Kidney epithelial cell (primary cell): Measurements from ENCODE around the gene PSMB3. TPM values are rescaled to one million over a fixed set of nuclear protein-coding genes. Genes with fewer than 3 reads are reported as not detected.

ENCODE experiments used
- DNase-seq: peaks from one replicate; pipeline ENCODE4 v3.0.0-alpha.2; 2010; ENCODE audit warnings: low read depth
- H3K27me3 ChIP-seq: 2 replicates; pipeline ENCODE4 v1.6.0; 2011; ENCODE audit warnings: low read length; ENCODE audit not compliant: control insufficient read depth, insufficient read depth
- H3K36me3 ChIP-seq: 2 replicates; pipeline ENCODE4 v1.5.1; 2011; ENCODE audit warnings: low read length; ENCODE audit not compliant: control insufficient read depth, insufficient read depth
- H3K4me3 ChIP-seq: 2 replicates; pipeline ENCODE4 v1.5.1; 2011; ENCODE audit warnings: low read depth, mild to moderate bottlenecking, control low read depth, low read length
- total RNA-seq: library from RNA; depleted of rRNA; stranded (reverse); fragments of >200 nt; gene quantifications from 2 replicates; pipeline ENCODE4 v1.2.3, GENCODE V29; 2015
- TF ChIP-seq, protein P1 (sequence below): IDR thresholded peaks from 2 replicates; pipeline ENCODE4 v1.5.1; 2011; ENCODE audit warnings: mild to moderate bottlenecking, moderate library complexity, low read length, control low read depth, inconsistent platforms; ENCODE audit not compliant: insufficient read depth, poor library complexity, severe bottlenecking

The PSMB3 gene
- total RNA-seq, 1 donor from 2014 or later: 166 TPM

DNA sequence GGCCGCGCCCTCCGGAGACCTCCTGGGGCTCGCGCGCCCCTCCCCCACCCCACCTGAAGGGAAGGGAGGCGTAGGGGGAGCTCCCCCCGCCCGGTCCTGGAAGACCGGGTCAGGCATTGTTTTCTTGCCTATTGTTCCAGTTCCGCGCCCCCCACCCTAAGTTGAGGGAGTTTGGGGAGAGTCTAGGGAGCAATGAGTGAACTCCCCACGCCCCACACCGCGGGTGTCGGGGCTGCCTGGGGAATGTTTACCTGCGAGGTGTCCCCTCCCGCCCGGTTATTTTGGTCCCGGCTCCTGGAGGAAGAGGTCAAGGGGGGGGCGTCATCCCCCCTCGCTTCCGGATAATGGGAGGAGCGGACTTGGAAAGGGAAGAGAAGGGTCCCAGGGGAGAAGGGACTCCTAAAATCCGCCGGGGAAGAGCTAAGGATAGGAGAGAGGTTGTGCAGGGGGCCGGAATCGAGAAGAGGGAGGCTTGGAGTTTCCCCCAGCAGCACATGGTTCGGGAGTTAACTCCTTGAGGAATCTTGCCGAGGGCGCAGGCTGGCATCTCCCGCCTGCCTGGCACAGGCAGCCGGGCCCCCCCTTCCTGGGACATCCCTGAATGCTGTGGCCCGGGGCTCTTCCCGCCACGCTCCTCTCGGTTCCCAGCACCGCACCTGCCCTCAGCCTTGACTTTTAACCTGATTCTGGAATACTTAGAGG lies 46.6 kb upstream of the PSMB3 start:
- no peak for DNase-seq
- H3K4me3 ChIP-seq: peak overlapping the region; percentile 45
- peaks cover 4% of the 10 kb centered on the region for H3K36me3 ChIP-seq
- H3K27me3 ChIP-seq: no peaks in the 10 kb centered on the region
- TF ChIP-seq, protein P1, sequence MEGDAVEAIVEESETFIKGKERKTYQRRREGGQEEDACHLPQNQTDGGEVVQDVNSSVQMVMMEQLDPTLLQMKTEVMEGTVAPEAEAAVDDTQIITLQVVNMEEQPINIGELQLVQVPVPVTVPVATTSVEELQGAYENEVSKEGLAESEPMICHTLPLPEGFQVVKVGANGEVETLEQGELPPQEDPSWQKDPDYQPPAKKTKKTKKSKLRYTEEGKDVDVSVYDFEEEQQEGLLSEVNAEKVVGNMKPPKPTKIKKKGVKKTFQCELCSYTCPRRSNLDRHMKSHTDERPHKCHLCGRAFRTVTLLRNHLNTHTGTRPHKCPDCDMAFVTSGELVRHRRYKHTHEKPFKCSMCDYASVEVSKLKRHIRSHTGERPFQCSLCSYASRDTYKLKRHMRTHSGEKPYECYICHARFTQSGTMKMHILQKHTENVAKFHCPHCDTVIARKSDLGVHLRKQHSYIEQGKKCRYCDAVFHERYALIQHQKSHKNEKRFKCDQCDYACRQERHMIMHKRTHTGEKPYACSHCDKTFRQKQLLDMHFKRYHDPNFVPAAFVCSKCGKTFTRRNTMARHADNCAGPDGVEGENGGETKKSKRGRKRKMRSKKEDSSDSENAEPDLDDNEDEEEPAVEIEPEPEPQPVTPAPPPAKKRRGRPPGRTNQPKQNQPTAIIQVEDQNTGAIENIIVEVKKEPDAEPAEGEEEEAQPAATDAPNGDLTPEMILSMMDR: no peak

DNA sequence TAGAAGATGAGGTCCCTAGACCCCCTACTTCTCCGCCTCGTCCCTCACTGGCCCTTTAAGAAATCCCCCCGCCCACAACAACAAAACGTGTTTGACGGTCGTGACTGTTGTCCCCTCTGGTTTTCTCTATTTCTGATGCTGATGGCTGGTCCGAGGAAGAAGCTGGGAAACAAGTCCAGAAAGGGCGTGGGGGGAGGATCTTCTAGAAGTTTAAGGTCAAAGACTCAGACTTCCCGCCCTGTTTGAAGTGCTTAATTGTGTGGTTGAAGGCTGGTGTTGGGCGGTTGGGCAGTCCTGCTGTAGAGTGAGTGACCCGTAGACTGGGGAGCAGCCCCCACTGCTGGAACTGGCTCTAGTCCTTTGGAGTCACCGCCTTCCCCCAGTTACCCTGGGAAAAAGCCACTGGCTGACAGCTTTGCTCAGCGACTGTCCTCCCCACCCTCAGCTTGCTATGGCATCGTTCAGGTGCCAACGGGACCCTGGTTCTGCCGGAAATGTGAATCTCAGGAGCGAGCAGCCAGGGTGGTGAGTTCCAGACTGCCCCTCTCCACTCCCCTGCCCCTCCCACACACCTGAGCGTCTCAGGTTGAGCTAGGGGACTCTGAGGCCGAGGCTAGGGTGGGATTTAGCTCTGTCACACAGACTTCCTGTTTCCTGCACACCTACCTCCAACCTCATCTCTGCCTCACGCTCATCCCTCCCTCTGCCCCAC lies 45.9 kb upstream of the PSMB3 start:
- no peak for DNase-seq
- H3K4me3 ChIP-seq: peak overlapping the region; percentile 45
- TF ChIP-seq, protein P1: no peak
- H3K27me3 ChIP-seq: no peaks in the 10 kb centered on the region
- H3K36me3 ChIP-seq: peaks cover 4% of the 10 kb centered on the region

DNA sequence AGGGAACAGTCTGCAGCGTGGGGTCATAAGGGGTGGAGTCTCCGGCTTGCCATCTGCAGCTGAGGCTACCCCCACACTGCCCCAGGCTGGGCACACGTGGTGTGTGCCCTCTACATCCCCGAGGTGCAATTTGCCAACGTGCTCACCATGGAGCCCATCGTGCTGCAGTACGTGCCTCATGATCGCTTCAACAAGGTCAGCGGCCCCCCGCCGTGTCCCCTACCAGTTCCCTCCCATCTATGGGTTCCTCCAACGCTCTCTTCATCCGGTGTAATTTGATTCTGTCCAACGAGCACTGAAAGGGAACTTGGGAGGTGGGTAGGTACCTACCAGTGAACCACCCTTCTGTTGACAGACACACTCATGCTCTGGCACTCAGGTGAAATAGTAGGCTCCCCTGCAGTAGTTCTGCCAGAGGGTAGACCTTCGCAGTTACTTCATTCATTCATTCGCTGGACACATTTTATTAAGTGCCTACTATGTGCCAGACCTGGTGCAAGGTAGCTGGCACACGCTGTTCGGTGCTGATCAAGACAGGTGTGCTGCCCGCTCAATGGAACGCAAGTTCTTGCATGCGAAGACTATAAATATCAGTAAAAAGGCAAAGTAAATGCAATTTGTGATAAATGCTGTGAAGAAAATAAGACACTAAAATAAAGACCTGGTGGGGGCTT lies 44.7 kb upstream of the PSMB3 start:
- no peaks in the 10 kb centered on the region for H3K27me3 ChIP-seq
- H3K36me3 ChIP-seq: peaks cover 4% of the 10 kb centered on the region
- no peak for DNase-seq
- TF ChIP-seq, protein P1: no peak
- H3K4me3 ChIP-seq: no peak overlapping the region

DNA sequence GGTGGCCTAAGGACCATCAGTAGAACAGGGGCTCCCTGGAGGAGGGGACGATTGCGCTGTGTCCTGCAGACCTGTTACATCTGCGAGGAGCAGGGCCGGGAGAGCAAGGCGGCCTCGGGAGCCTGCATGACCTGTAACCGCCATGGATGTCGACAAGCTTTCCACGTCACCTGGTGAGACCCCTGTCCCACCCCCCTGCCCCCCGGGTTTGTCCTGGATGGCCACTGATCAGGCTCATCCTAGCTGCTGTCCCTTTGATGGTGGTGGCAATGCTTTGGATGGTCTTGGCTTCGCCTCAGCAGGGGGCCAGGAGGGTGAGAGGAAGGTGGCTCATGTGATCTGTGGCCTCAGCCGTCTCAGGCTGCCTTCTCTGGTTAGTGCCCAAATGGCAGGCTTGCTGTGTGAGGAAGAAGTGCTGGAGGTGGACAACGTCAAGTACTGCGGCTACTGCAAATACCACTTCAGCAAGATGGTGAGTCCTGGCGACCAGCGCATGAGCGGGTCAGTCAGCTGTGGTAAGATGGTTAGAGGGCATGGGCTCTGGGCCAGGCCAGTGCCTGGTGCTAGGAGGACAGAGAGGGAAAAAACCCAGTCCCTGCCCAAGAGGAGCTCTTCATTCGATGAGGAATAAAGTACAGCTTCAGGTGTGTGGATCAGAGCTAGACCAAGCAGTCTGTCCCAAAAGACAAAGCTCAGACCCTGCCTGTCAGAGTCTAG lies 43.3 kb upstream of the PSMB3 start:
- peaks cover 5% of the 10 kb centered on the region for H3K36me3 ChIP-seq
- DNase-seq: no peak
- H3K27me3 ChIP-seq: no peaks in the 10 kb centered on the region
- H3K4me3 ChIP-seq: no peak overlapping the region
- TF ChIP-seq, protein P1: no peak

DNA sequence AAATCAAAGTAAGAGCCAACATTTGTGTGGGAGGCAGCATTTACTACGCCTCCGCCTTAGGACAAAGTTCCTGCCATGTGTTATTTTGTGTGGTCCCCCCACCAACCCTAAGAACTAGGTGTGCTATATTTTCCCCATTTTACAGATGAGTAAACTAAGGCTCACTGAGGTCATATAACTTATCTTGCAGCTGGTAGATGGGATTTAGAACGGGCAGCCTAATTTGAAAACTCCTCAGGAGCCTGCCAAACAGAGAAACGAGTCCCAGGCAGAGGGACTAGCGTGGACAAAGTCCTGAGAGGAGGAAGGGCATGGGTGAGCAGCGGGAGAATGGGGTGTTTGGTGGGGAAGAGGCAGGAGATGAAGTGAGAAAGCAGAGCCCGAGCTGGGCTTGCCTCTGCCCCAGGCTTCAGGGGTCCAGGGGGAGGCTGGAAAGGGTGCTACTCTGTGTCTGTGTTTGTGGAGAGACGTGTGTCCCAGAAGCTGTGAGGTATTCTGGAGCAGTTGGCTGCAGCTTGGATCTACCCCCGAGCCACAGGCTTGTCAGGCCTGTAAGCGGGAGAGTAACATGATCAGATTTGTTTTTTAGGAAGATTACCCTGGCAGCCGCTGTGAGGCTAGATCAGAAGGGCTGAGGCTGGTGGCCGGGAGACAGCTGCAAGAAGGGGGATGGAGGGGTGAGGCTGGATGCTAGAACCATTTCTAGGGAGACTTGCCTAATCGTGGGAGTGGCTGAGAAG lies 42.5 kb upstream of the PSMB3 start:
- DNase-seq: no peak
- H3K36me3 ChIP-seq: peaks cover 5% of the 10 kb centered on the region
- H3K4me3 ChIP-seq: no peak overlapping the region
- TF ChIP-seq, protein P1: no peak
- H3K27me3 ChIP-seq: no peaks in the 10 kb centered on the region
